Brain microvascular endothelial cell (primary cell): Measurements from ENCODE around the gene HRH4.

ENCODE experiments used
- DNase-seq: peaks from one replicate; pipeline ENCODE4 v3.0.0-alpha.2; 2020
- H3K27ac ChIP-seq: fragments of 250-450 bp; sonication (Bioruptor Pico); 2 replicates; pipeline ENCODE4 v1.5.1; 2020; ENCODE audit warnings: mild to moderate bottlenecking, moderate library complexity
- H3K27me3 ChIP-seq: fragments of 250-450 bp; sonication (Bioruptor Pico); replicated peaks from 2 replicates; pipeline ENCODE4 v1.5.1; 2020; ENCODE audit warnings: mild to moderate bottlenecking
- H3K36me3 ChIP-seq: fragments of 250-450 bp; sonication (Bioruptor Pico); replicated peaks from 2 replicates; pipeline ENCODE4 v1.5.1; 2020; ENCODE audit warnings: mild to moderate bottlenecking
- H3K4me3 ChIP-seq: 2 replicates; pipeline ENCODE4 v1.5.1; 2011; ENCODE audit warnings: low read depth, mild to moderate bottlenecking, control low read depth, low read length, moderate library complexity
- CTCF ChIP-seq: IDR thresholded peaks from 2 replicates; pipeline ENCODE4 v1.5.1; 2011; ENCODE audit warnings: low read depth, mild to moderate bottlenecking, moderate library complexity, low read length, control low read depth, inconsistent platforms; ENCODE audit errors: missing control alignments
- in situ Hi-C: cut with HindIII; loops from 2 replicates; pipeline ENCODE4 v1.10.0; 2017; ENCODE audit warnings: low sequenced_read_pairs, low pct_ligation_motif_present

Gene HRH4

GRCh38 chr18:24470022-24470618 lies 9.7 kb downstream of the HRH4 start:
- TF ChIP-seq CTCF = no peak
- H3K4me3 ChIP-seq = no peak overlapping the region
- H3K27ac ChIP-seq = no peak overlapping the region
- no peak for DNase-seq
- H3K27me3 ChIP-seq = no peaks in the 10 kb centered on the region
- in situ Hi-C loops = no loop called here
- H3K36me3 ChIP-seq = no peaks in the 10 kb centered on the region

GRCh38 chr18:24470805-24471204 lies 10.4 kb downstream of the HRH4 start:
- Histone ChIP-seq H3K4me3 (no peak overlapping the region), H3K27me3 (no peaks in the 10 kb centered on the region), H3K36me3 (no peaks in the 10 kb centered on the region), H3K27ac (no peak overlapping the region)
- TF ChIP-seq CTCF = no peak
- DNase-seq = no peak
- in situ Hi-C loops = no loop called here

GRCh38 chr18:24472591-24472990 lies 12.2 kb downstream of the HRH4 start:
- in situ Hi-C loops = no loop called here
- no peak overlapping the region for H3K27ac ChIP-seq
- no peak for DNase-seq
- no peak overlapping the region for H3K4me3 ChIP-seq
- H3K27me3 ChIP-seq = no peaks in the 10 kb centered on the region
- TF ChIP-seq CTCF = no peak
- no peaks in the 10 kb centered on the region for H3K36me3 ChIP-seq

- TF ChIP-seq CTCF = no peak
- H3K27me3 ChIP-seq = no peaks in the 10 kb centered on the region
- H3K27ac ChIP-seq = no peak overlapping the region
- no peak for DNase-seq
- no peak overlapping the region for H3K4me3 ChIP-seq
- H3K36me3 ChIP-seq = no peaks in the 10 kb centered on the region
- in situ Hi-C loops = no loop called here
These were observed 14.0 kb downstream of the HRH4 start for GRCh38 chr18:24474406-24474805.

GRCh38 chr18:24475926-24476589 lies 15.6 kb downstream of the HRH4 start:
- in situ Hi-C loops = no loop called here
- Histone ChIP-seq H3K4me3 (no peak overlapping the region), H3K27me3 (no peaks in the 10 kb centered on the region), H3K36me3 (no peaks in the 10 kb centered on the region), H3K27ac (no peak overlapping the region)
- no peak for TF ChIP-seq CTCF
- DNase-seq = no peak

- no peak for DNase-seq
- H3K27me3 ChIP-seq = no peaks in the 10 kb centered on the region
- H3K36me3 ChIP-seq = no peaks in the 10 kb centered on the region
- H3K4me3 ChIP-seq = no peak overlapping the region
- no peak for TF ChIP-seq CTCF
- in situ Hi-C loops = no loop called here
- no peak overlapping the region for H3K27ac ChIP-seq
These were observed 18.9 kb downstream of the HRH4 start for GRCh38 chr18:24479371-24479770.
